Caco-2 (cell line): ENCODE measurements around the gene H3-3A. TPM values are rescaled to one million over a fixed set of nuclear protein-coding genes. Genes with fewer than 3 reads are reported as not detected.

Experiments
- BruUV-seq: library from RNA; stranded (reverse); fragments of 400-500 nt; replicated peaks from 2 replicates; lab custom pipeline; 2021; lab: Mats Ljungman, UMichigan
- CTCF ChIA-PET: fragments of 300-600 bp; sonication (Branson Sonifier 250); formaldehyde crosslinking; loops from one replicate; lab custom pipeline; 2022; ENCODE audit warnings: antibody characterized with exemption; lab: Charles Lee
- POLR2A ChIA-PET: fragments of 300-600 bp; sonication (Branson Sonifier 250); formaldehyde crosslinking; loops from one replicate; lab custom pipeline; 2022; ENCODE audit warnings: antibody characterized with exemption; lab: Charles Lee
- DNase-seq, 2 experiments: peaks; one replicate each; pipeline versions ENCODE4 v3.0.0 to v3.0.0-alpha.2; 2020 to 2022
- H3K27me3 ChIP-seq: replicated peaks from 2 replicates; pipeline ENCODE4 v1.6.0; 2011; ENCODE audit warnings: low read length; ENCODE audit not compliant: control insufficient read depth, insufficient read depth
- H3K36me3 ChIP-seq: 2 replicates; pipeline ENCODE4 v1.5.1; 2011; ENCODE audit warnings: low read length; ENCODE audit not compliant: control insufficient read depth, insufficient read depth
- H3K4me1 ChIP-seq: fragments of 250-450 bp; sonication (Bioruptor Pico); 2 replicates; pipeline ENCODE4 v1.5.1; 2020; ENCODE audit warnings: mild to moderate bottlenecking
- H3K4me3 ChIP-seq: 2 replicates; pipeline ENCODE4 v1.5.1; 2011; ENCODE audit warnings: low read depth, mild to moderate bottlenecking, control low read depth, low read length
- H3K9me3 ChIP-seq: fragments of 250-450 bp; sonication (Bioruptor Pico); 2 replicates; pipeline ENCODE4 v1.5.1; 2020; ENCODE audit warnings: mild to moderate bottlenecking, moderate library complexity
- H3K27ac Mint-ChIP-seq: one replicate; pipeline ENCODE4 v1.8.0; 2022; ENCODE audit warnings: mixed read lengths; ENCODE audit not compliant: unreplicated experiment
- H3K27me3 Mint-ChIP-seq: one replicate; pipeline ENCODE4 v1.8.0; 2022; ENCODE audit warnings: mixed read lengths; ENCODE audit not compliant: insufficient read depth, unreplicated experiment
- H3K36me3 Mint-ChIP-seq: one replicate; pipeline ENCODE4 v1.8.0; 2022; ENCODE audit warnings: mild to moderate bottlenecking, mixed read lengths; ENCODE audit not compliant: insufficient read depth, unreplicated experiment
- H3K4me1 Mint-ChIP-seq: one replicate; pipeline ENCODE4 v1.8.0; 2022; ENCODE audit warnings: low read depth, mixed read lengths; ENCODE audit not compliant: unreplicated experiment
- H3K4me3 Mint-ChIP-seq: one replicate; pipeline ENCODE4 v1.8.0; 2022; ENCODE audit warnings: mild to moderate bottlenecking, moderate library complexity, mixed read lengths; ENCODE audit not compliant: unreplicated experiment
- H3K9me3 Mint-ChIP-seq: one replicate; pipeline ENCODE4 v1.8.0; 2022; ENCODE audit warnings: mixed read lengths; ENCODE audit not compliant: unreplicated experiment
- intact Hi-C: fragments of 100-400 bp; cut with micrococcal nuclease; formaldehyde crosslinking; loops from one replicate; pipeline ENCODE4 v1.10.0; 2022; ENCODE audit not compliant: unreplicated experiment
- total RNA-seq: library from RNA; stranded (reverse); gene quantifications from 2 replicates; pipeline ENCODE4 v1.2.3, GENCODE V29; 2022
- TF ChIP-seq, protein P1 (sequence below), 2 experiments: fragments of 200-600 bp in 1 of 2; IDR thresholded peaks; 1 replicate in 1 of 2; 2 replicates in 1 of 2; pipeline versions ENCODE4 v1.5.1 to v1.8.0; 2011 to 2022; ENCODE audit warnings: antibody characterized with exemption in 1 of 2, control low read depth in 1 of 2, inconsistent platforms in 1 of 2, low read depth in 1 of 2, low read length in 1 of 2, mild to moderate bottlenecking in 1 of 2, moderate library complexity in 1 of 2; ENCODE audit not compliant: insufficient read depth in 1 of 2, severe bottlenecking in 1 of 2, unreplicated experiment in 1 of 2

The H3-3A gene
- total RNA-seq, 1 experiment from 2014 or later: 512 TPM

DNA sequence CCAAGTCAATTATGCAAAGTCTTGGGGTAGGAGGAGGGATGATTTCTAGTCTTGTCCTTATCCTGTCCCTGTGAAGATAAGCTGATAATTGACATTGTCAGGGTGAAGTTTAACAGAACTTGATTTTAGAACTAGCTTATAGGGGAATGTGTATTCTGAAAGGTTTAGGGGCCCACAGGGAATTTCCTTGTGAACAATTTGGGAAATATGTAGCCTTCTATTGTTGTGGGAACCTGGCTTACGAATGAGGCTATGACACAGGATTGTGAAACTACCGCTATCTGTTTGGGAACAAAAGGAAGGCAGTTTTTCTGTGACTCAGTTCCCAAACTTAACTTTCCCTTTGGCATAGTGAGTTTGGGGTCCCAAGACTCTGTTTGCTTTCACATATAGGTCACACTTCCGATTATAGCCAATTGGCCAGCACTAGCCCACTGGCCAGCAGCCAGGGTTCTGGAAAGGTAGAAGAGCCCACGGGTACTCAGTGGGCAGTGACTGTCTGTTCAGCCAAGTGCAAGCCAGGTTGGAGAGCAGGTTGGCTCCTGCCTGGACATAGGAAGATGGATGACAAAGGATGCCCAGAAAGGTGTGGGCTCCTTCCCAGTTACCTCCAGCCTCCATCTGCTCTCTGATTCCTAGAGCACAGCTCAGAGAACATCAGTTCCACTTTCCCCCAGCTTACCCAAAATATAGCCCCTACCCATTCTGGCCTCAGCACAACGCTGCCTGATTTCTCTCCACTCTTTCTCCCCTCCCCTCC lies 35.5 kb downstream of the H3-3A start:
- BruUV-seq: no TSS peak
- Histone ChIP-seq H3K4me1 (peaks cover 8% of the 10 kb centered on the region; the same call in 1 of the 2 replicates), H3K9me3 (no peaks in the 10 kb centered on the region), H3K4me3 (no peak overlapping the region), H3K27me3 (no peaks in the 10 kb centered on the region), H3K36me3 (no peaks in the 10 kb centered on the region)
- ChIA-PET POLR2A (interaction anchor here (0.5 to 1.6 kb wide), 2 partner anchors 36 to 90 kb away, joined by 4 to 5 read pairs; partner anchors contain the start of gene H3-3A), CTCF (interaction anchor here (0.5 to 1.4 kb wide), 2 partner anchors 33 to 35 kb away, joined by 3 read pairs; no protein-coding TSS in a partner anchor)
- intact Hi-C loops: no loop called here
- Mint-ChIP-seq H3K36me3 (no peaks in the 10 kb centered on the region), H3K4me1 (peaks cover 12% of the 10 kb centered on the region), H3K27me3 (no peaks in the 10 kb centered on the region), H3K4me3 (no peak overlapping the region), H3K9me3 (no peaks in the 10 kb centered on the region), H3K27ac (no peak overlapping the region)
- TF ChIP-seq, protein P1, sequence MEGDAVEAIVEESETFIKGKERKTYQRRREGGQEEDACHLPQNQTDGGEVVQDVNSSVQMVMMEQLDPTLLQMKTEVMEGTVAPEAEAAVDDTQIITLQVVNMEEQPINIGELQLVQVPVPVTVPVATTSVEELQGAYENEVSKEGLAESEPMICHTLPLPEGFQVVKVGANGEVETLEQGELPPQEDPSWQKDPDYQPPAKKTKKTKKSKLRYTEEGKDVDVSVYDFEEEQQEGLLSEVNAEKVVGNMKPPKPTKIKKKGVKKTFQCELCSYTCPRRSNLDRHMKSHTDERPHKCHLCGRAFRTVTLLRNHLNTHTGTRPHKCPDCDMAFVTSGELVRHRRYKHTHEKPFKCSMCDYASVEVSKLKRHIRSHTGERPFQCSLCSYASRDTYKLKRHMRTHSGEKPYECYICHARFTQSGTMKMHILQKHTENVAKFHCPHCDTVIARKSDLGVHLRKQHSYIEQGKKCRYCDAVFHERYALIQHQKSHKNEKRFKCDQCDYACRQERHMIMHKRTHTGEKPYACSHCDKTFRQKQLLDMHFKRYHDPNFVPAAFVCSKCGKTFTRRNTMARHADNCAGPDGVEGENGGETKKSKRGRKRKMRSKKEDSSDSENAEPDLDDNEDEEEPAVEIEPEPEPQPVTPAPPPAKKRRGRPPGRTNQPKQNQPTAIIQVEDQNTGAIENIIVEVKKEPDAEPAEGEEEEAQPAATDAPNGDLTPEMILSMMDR (IDR thresholded peaks at IDR 0.05; ENCODE audit: insufficient read depth in 1 of 2, low read depth in 1 of 2, low read length in 1 of 2, severe bottlenecking in 1 of 2, unreplicated experiment in 1 of 2): no peak
- no peak for DNase-seq

DNA sequence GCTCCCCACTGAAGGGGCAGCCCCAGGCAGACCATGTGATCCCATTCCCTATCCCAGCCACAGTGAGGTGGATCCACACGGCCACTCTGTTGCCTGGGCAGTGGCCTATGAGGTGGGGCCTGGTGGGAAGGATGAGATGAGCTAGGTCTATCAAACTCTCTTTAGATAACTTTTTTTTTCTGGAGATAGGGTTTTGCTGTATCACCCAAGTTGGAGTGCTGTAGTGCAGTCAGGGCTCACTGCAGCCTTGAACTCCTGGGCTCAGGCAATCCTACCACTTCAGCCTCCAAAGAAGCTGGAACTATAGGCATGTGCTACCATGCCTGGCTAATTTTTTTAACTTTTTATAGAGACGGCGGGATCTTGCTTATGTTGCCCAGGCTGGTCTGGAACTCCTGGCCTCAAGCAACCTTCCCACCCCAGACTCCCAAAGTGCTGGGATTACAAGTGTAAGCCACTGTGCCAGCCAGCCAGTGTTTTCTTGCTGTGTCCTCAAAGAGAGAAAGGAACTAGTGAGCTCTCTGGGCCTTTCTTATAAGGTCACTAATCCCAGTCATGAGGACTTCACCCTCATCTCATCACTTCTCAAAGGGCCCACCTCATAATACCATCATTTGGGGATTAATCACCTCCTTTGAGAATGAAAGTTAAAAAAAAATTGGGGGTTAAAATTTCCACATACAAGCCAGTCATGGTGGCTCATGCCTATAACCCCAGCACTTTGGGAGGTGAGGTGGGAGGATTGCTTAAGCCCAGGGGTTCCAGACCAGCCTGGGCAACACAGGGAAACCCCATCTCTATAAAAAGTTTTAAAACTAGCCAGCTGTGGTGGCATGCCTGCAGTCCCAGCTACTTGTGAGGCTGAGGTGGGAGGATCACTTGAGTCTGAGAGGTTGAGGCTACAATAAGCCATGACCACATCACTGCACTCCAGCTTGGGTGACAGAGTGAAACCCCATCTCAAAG lies 36.6 kb downstream of the H3-3A start:
- H3K9me3 ChIP-seq: no peaks in the 10 kb centered on the region
- POLR2A ChIA-PET: interaction anchor here (0.5 kb wide), 1 partner anchor 91 kb away, joined by 5 read pairs; no protein-coding TSS in a partner anchor
- H3K4me3 Mint-ChIP-seq: no peak overlapping the region
- H3K4me1 ChIP-seq: peaks cover 8% of the 10 kb centered on the region; the same call in 1 of the 2 replicates
- intact Hi-C loops: no loop called here
- H3K36me3 ChIP-seq: no peaks in the 10 kb centered on the region
- CTCF ChIA-PET: interaction anchor here (0.5 to 1.4 kb wide), 2 partner anchors 34 to 36 kb away, joined by 3 read pairs; no protein-coding TSS in a partner anchor
- H3K4me3 ChIP-seq: no peak overlapping the region
- H3K27me3 Mint-ChIP-seq: no peaks in the 10 kb centered on the region
- no TSS peak for BruUV-seq
- H3K27ac Mint-ChIP-seq: no peak overlapping the region
- no peak for DNase-seq
- H3K27me3 ChIP-seq: no peaks in the 10 kb centered on the region
- H3K9me3 Mint-ChIP-seq: no peaks in the 10 kb centered on the region
- H3K4me1 Mint-ChIP-seq: peaks cover 12% of the 10 kb centered on the region
- TF ChIP-seq, protein P1 (IDR thresholded peaks at IDR 0.05; ENCODE audit: insufficient read depth in 1 of 2, low read depth in 1 of 2, low read length in 1 of 2, severe bottlenecking in 1 of 2, unreplicated experiment in 1 of 2): no peak
- no peaks in the 10 kb centered on the region for H3K36me3 Mint-ChIP-seq
